Germinal center (tissue), 1 donor: ENCODE data around the gene ATOX1.
"Not testable (repeated sequence)": the region's sequence is repeated elsewhere in the genome, so short reads cannot be mapped to it uniquely, and the experiment has no call there.

ENCODE experiments used
- DNase-seq: peaks from one replicate; pipeline ENCODE4 v3.0.0; 2012; ENCODE audit warnings: mixed read lengths, low spot score

Gene ATOX1

GRCh38 chr5:151698081-151698480, 60.4 kb downstream of the ATOX1 start:
- not testable (repeated sequence) for DNase-seq

- DNase-seq: no peak
Measured at GRCh38 chr5:151697452-151697851, 61.0 kb downstream of the ATOX1 start.

- DNase-seq: no peak
Measured at GRCh38 chr5:151696470-151697061, 61.9 kb downstream of the ATOX1 start.

GRCh38 chr5:151695464-151695863, 63.0 kb downstream of the ATOX1 start:
- DNase-seq: no peak

GRCh38 chr5:151694035-151694485, 64.4 kb downstream of the ATOX1 start:
- DNase-seq: no peak
